Hepatocyte (in vitro differentiated cells): ENCODE measurements around the gene SH3TC1.

ENCODE experiments used
- CTCF ChIP-seq: fragments of 200-600 bp; sonication (generic); IDR thresholded peaks from 2 replicates; pipeline ENCODE4 v1.5.1; 2016; ENCODE audit warnings: antibody characterized with exemption, mild to moderate bottlenecking; ENCODE audit not compliant: poor library complexity
- EZH2 ChIP-seq: fragments of 200-600 bp; sonication (generic); IDR thresholded peaks from 2 replicates; pipeline ENCODE4 v1.6.1; 2016; ENCODE audit warnings: antibody characterized with exemption, mild to moderate bottlenecking, borderline replicate concordance
- EZH2phosphoT487 ChIP-seq: fragments of 200-600 bp; sonication (generic); IDR thresholded peaks from one replicate; pipeline ENCODE4 v1.6.1; 2018; ENCODE audit warnings: antibody characterized with exemption, mild to moderate bottlenecking, low read depth, moderate library complexity; ENCODE audit not compliant: unreplicated experiment, severe bottlenecking

GRCh38 chr4:8268901-8269534 lies 69.9 kb downstream of the SH3TC1 start:
- TF ChIP-seq CTCF (no peak), EZH2 (no peak), EZH2phosphoT487 (no peak)
